ENCODE data around the gene NINJ2. TPM values are rescaled to one million over a fixed set of nuclear protein-coding genes. Genes with fewer than 3 reads are reported as not detected.

Gene NINJ2
- total and polyA plus RNA-seq, 10 of the 15 experiments (the other 5 are each of a cell fraction or from before 2014, with no cell fraction given), result 8.9 to 51.6 (median 21.3) TPM

- ChIA-PET POLR2A (no interaction called here), CTCF (no interaction called here), RAD21 (ENCODE audit: unreplicated experiment) (no interaction called here), SMC1A (ENCODE audit: uncharacterized antibody, unreplicated experiment) (no interaction called here)
- no peaks in the 10 kb centered on the region for H3K9me3 ChIP-seq (replicated peaks; ENCODE audit: control insufficient read depth, insufficient read depth, low read length)
- H3K4me3 ChIP-seq, result no peak overlapping the region
- intact Hi-C loops (cut with micrococcal nuclease; ENCODE audit: unreplicated experiment) (loop anchor here (10.0 kb wide), 1 partner anchor 313 kb away; no protein-coding TSS in a partner anchor), in situ Hi-C loops (cut with MboI) (no loop called here)
- H3K4me1 ChIP-seq (ENCODE audit: control insufficient read depth, insufficient read depth, low read length), result peaks cover 23% of the 10 kb centered on the region
- FAIRE-seq, result no peak
- no peak for DNase-seq (ENCODE audit: low read depth, low spot score)
- H3K36me3 ChIP-seq (ENCODE audit: control insufficient read depth in 2 of 2, insufficient read depth in 2 of 2, low read length in 1 of 2), result no peaks in the 10 kb centered on the region
- WGBS (ENCODE audit: insufficient coverage, insufficient replicate concordance, low lambda C conversion rate, missing lambda C conversion rate), result 84% methylated on average over 11 of the region's 14 CpGs
- no peak for ATAC-seq
- no peaks in the 10 kb centered on the region for H4K20me1 ChIP-seq (ENCODE audit: control insufficient read depth, insufficient read depth)
- no peaks in the 10 kb centered on the region for H3K27me3 ChIP-seq (replicated peaks in 1 of 2; ENCODE audit: control insufficient read depth in 2 of 2, insufficient read depth in 2 of 2, low read length in 1 of 2)
- H3K9ac ChIP-seq (ENCODE audit: control insufficient read depth, insufficient read depth, low read length), result no peak overlapping the region
- no peak overlapping the region for H3K4me2 ChIP-seq (ENCODE audit: control insufficient read depth, insufficient read depth)
- no peaks in the 10 kb centered on the region for H3K79me2 ChIP-seq (ENCODE audit: control insufficient read depth, insufficient read depth, low read length)
- H3K27ac ChIP-seq (ENCODE audit: control insufficient read depth, insufficient read depth), result no peak overlapping the region
- no TSS peak for BruUV-seq (replicated peaks)
- no peak overlapping the region for H2AFZ ChIP-seq (ENCODE audit: control insufficient read depth, low read depth, low read length)
- TF ChIP-seq REST (IDR thresholded peaks at IDR 0.05; ENCODE audit: low read depth, low read length) (no peak), RFX5 (IDR thresholded peaks at IDR 0.05; ENCODE audit: low read depth, low read length) (no peak), CHD2 (IDR thresholded peaks at IDR 0.05; ENCODE audit: borderline replicate concordance, low read depth, low read length) (no peak), NR2C1 (IDR thresholded peaks at IDR 0.05) (no peak), RUNX3 (IDR thresholded peaks at IDR 0.05; ENCODE audit: low read length) (no peak), CBX3 (IDR thresholded peaks at IDR 0.05; ENCODE audit: borderline replicate concordance, low read depth) (no peak), SPI1 (IDR thresholded peaks at IDR 0.05; ENCODE audit: borderline replicate concordance, insufficient read depth, low read depth, low read length) (no peak), CEBPZ (IDR thresholded peaks at IDR 0.05; ENCODE audit: low read depth, low read length) (no peak), BACH1 (IDR thresholded peaks at IDR 0.05; ENCODE audit: borderline replicate concordance) (no peak), SMARCA5 (IDR thresholded peaks at IDR 0.05) (no peak), SP1 (IDR thresholded peaks at IDR 0.05; ENCODE audit: low read depth, low read length) (no peak), E2F8 (IDR thresholded peaks at IDR 0.05; ENCODE audit: low read depth, partially characterized antibody) (no peak), CREB1 (IDR thresholded peaks at IDR 0.05; ENCODE audit: low read depth) (no peak), ELK1 (IDR thresholded peaks at IDR 0.05; ENCODE audit: low read depth, low read length) (no peak)
Measured at GRCh38 chr12:561391-561705, 101.9 kb downstream of the NINJ2 start.

Measured in GM12878 (cell line).